HL-60 (cell line): ENCODE data around the gene ZNF185.

Source experiments
- DNase-seq, 2 experiments: peaks; one replicate each; pipeline ENCODE4 v3.0.0-alpha.2; 2010 to 2020; ENCODE audit warnings: low read depth in 1 of 2, low spot score in 1 of 2
- H3K27ac ChIP-seq: fragments of 250-450 bp; sonication (Bioruptor Pico); replicated peaks from 2 replicates; pipeline ENCODE4 v1.5.1; 2020; ENCODE audit warnings: mild to moderate bottlenecking, moderate library complexity
- H3K27me3 ChIP-seq: fragments of 250-450 bp; sonication (Bioruptor Pico); 2 replicates; pipeline ENCODE4 v1.5.1; 2021; ENCODE audit warnings: mild to moderate bottlenecking, moderate library complexity; ENCODE audit not compliant: insufficient read depth, poor library complexity, severe bottlenecking
- H3K4me3 ChIP-seq: replicated peaks from 2 replicates; pipeline ENCODE4 v1.5.1; 2011; ENCODE audit warnings: mild to moderate bottlenecking, control low read depth, low read length; ENCODE audit not compliant: insufficient read depth
- GABPA ChIP-seq: IDR thresholded peaks from 2 replicates; pipeline ENCODE4 v1.6.1; 2012; ENCODE audit warnings: low read depth
- POLR2AphosphoS5 ChIP-seq: IDR thresholded peaks from 2 replicates; pipeline ENCODE4 v1.6.1; 2012; ENCODE audit warnings: low read depth
- REST ChIP-seq: IDR thresholded peaks from 2 replicates; pipeline ENCODE4 v1.6.1; 2012; ENCODE audit warnings: low read depth; ENCODE audit not compliant: insufficient replicate concordance
- SPI1 ChIP-seq: IDR thresholded peaks from 2 replicates; pipeline ENCODE4 v1.6.1; 2012; ENCODE audit warnings: low read depth, mild to moderate bottlenecking, borderline replicate concordance
- TF ChIP-seq, protein P1 (sequence below): IDR thresholded peaks from one replicate; pipeline ENCODE4 v1.5.1; 2011; ENCODE audit warnings: low read length, control low read depth, inconsistent platforms; ENCODE audit not compliant: insufficient read depth

Gene ZNF185

DNA sequence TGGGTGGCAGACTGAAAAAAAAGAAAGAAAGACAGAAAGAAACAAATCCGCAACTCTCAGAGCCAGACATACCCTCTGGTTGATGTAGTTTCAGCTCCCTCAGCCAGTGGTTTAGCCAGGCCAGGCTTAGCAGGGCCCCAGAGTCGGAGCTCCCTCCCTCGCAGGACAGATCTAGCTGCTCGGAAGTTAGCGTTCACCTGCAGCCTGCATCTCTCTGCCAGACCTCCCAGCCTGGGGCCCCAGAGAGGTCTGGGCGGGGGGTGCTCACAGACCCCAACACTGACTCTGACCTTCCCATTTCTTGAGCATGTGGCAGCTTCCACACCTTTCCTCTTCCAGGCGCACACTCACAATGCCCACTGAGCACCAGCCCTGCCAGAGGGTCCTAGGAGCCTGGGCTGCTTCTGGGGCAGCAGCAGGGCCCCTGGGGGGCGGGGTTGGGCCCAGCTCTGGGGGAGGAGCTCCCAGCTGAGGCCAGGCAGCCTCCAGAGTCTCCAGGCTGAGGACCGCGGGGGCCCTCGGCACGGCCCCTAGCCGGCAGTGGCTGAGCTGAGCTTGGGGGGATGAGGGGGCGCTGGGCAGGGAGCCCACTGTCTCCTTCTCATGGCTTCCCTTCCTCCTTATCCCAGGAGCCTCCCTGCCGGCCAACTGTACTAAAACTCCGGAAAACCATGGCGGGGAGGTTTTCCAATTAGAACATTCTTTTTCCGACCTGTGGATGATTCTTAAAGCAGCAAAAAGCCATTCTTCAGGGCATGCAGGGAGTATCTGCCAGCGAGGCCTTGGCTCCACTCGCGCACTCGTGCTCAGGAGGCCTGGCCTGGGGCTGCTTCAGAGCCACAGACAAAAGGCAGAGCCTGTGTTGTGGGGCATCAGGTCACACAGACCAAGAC, 4.6 kb upstream of the ZNF185 start:
- Histone ChIP-seq H3K27me3 (peaks cover 12% of the 10 kb centered on the region), H3K27ac (no peak overlapping the region), H3K4me3 (no peak overlapping the region)
- TF ChIP-seq GABPA (no peak), SPI1 (no peak), REST (no peak)
- TF ChIP-seq, protein P1, sequence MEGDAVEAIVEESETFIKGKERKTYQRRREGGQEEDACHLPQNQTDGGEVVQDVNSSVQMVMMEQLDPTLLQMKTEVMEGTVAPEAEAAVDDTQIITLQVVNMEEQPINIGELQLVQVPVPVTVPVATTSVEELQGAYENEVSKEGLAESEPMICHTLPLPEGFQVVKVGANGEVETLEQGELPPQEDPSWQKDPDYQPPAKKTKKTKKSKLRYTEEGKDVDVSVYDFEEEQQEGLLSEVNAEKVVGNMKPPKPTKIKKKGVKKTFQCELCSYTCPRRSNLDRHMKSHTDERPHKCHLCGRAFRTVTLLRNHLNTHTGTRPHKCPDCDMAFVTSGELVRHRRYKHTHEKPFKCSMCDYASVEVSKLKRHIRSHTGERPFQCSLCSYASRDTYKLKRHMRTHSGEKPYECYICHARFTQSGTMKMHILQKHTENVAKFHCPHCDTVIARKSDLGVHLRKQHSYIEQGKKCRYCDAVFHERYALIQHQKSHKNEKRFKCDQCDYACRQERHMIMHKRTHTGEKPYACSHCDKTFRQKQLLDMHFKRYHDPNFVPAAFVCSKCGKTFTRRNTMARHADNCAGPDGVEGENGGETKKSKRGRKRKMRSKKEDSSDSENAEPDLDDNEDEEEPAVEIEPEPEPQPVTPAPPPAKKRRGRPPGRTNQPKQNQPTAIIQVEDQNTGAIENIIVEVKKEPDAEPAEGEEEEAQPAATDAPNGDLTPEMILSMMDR: no peak
- DNase-seq: no peak

- DNase-seq: no peak
- Histone ChIP-seq H3K27me3 (peaks cover 8% of the 10 kb centered on the region), H3K4me3 (no peak overlapping the region), H3K27ac (no peak overlapping the region)
- no peak for TF ChIP-seq POLR2AphosphoS5
- TF ChIP-seq SPI1: no peak
- no peak for TF ChIP-seq GABPA
- TF ChIP-seq REST: no peak
- TF ChIP-seq, protein P1: no peak
Measured at GRCh38 chrX:152893980-152894610, 3.8 kb upstream of the ZNF185 start.

GRCh38 chrX:152895121-152895520, 2.7 kb upstream of the ZNF185 start:
- no peak overlapping the region for H3K27ac ChIP-seq
- TF ChIP-seq POLR2AphosphoS5 (no peak), REST (no peak), GABPA (no peak), SPI1 (no peak)
- TF ChIP-seq, protein P1: no peak

More at GRCh38 chrX:152895121-152895520, 2.7 kb upstream of the ZNF185 start:
- Histone ChIP-seq H3K27me3 (peaks cover 8% of the 10 kb centered on the region), H3K4me3 (no peak overlapping the region)
- DNase-seq: no peak
